GM10248 (cell line): ENCODE data around the gene ZKSCAN1.

Experiments used
- CTCF ChIA-PET: fragments of 300-600 bp; sonication (Branson Sonifier 250); formaldehyde crosslinking; extraction: SDS; loops from one replicate; lab custom pipeline; 2021; ENCODE audit warnings: antibody characterized with exemption; lab: Yijun Ruan, JAX
- POLR2A ChIA-PET: fragments of 350-650 bp; sonication (Branson Sonifier 250); formaldehyde crosslinking; extraction: SDS; loops from one replicate; lab custom pipeline; 2020; ENCODE audit warnings: antibody characterized with exemption; lab: Yijun Ruan, JAX
- DNase-seq: peaks from one replicate; pipeline ENCODE4 v3.0.0; 2012; ENCODE audit errors: extremely low spot score
- TF ChIP-seq, protein P1 (sequence below): IDR thresholded peaks from 2 replicates; pipeline ENCODE4 v1.5.1; 2012; ENCODE audit warnings: mild to moderate bottlenecking, low read depth; ENCODE audit errors: extremely low read depth, missing control alignments, control extremely low read depth

The ZKSCAN1 gene

DNA sequence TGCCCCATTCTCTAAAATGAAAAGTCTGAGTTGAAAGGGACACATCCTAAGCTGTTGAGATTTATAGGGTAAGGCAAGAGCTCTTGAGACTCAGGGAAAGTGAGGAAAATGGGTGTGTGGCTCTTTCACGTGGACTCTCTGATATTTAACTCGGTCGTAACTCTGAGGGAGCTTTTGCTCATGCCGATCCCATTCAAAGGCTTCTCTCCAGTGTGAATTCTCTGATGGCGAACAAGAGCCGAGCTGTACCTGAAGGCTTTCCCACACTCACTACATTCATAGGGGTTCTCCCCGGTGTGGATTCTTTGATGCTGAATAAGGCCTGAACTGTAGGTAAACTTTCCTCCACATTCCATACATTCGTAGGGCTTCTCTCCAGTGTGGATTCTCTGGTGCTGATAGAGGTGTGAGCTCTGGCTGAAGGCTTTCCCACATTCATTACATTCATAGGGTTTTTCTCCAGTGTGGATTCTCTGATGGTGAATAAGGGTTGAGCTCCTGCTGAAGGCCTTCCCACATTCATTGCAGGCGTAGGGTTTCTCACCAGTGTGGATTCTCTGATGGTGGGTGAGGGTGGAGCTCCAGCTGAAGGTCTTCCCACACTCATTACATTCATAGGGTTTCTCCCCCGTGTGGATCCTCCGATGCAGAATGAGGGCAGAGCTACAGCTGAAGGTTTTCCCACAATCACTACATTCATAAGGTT is 55.8 kb downstream of the ZKSCAN1 start:
- TF ChIP-seq, protein P1, sequence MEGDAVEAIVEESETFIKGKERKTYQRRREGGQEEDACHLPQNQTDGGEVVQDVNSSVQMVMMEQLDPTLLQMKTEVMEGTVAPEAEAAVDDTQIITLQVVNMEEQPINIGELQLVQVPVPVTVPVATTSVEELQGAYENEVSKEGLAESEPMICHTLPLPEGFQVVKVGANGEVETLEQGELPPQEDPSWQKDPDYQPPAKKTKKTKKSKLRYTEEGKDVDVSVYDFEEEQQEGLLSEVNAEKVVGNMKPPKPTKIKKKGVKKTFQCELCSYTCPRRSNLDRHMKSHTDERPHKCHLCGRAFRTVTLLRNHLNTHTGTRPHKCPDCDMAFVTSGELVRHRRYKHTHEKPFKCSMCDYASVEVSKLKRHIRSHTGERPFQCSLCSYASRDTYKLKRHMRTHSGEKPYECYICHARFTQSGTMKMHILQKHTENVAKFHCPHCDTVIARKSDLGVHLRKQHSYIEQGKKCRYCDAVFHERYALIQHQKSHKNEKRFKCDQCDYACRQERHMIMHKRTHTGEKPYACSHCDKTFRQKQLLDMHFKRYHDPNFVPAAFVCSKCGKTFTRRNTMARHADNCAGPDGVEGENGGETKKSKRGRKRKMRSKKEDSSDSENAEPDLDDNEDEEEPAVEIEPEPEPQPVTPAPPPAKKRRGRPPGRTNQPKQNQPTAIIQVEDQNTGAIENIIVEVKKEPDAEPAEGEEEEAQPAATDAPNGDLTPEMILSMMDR, result no peak
- no peak for DNase-seq
- CTCF ChIA-PET, result interaction anchor here (0.9 to 2.4 kb wide), 11 partner anchors 8 to 67 kb away, joined by 3 to 10 read pairs (median 4); partner anchors contain the start of gene ZSCAN21
- POLR2A ChIA-PET, result no interaction called here

DNA sequence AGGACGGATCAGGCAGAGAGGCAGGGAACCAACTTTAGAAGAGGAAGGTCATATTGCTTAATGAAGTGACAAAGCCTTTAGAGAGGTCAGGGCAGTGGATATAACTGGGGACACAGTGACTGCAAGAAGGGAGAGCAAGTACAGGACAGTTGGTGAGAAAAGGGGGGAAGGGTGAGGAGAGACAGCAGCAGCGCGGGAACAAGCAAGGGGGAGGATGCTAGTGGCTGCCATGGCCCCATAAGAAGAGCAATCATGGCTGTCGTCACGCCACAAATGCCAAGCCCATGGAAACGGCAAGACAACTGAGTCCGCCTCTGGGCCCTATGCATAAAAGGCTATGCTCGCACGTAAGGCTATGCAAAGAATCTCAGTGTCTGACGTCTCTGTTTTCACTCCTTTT is 57.1 kb downstream of the ZKSCAN1 start:
- TF ChIP-seq, protein P1, result no peak
- CTCF ChIA-PET, result interaction anchor here (1.7 to 2.0 kb wide), 2 partner anchors 9 to 13 kb away, joined by 5 read pairs; no protein-coding TSS in a partner anchor
- no peak for DNase-seq
- POLR2A ChIA-PET, result no interaction called here

DNA sequence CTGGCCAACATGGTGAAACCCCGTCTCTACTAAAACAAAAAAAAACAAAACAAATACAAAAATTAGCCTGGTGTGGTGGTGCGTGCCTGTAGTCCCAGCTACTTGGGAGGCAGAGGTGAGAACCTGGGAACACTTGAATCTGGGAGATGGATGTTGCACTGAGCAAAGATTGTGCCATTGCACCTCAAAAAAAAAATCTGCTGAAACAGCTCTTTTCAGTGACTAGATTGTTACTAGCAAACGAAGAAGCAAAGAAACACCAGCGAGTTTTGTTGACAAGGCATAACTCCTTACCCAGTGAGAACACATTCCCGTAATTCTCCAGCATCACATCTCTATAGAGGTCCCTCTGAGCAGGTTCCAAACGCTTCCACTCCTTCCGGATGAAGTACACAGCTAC is 59.4 kb downstream of the ZKSCAN1 start:
- CTCF ChIA-PET, result interaction anchor here (0.8 to 1.8 kb wide), 7 partner anchors 9 to 95 kb away, joined by 3 to 5 read pairs (median 3); partner anchors contain the start of gene ZSCAN21
- TF ChIP-seq, protein P1, result no peak
- no peak for DNase-seq
- POLR2A ChIA-PET, result interaction anchor here (0.6 to 0.7 kb wide), 2 partner anchors 49 to 73 kb away, joined by 7 to 10 read pairs; no protein-coding TSS in a partner anchor

DNA sequence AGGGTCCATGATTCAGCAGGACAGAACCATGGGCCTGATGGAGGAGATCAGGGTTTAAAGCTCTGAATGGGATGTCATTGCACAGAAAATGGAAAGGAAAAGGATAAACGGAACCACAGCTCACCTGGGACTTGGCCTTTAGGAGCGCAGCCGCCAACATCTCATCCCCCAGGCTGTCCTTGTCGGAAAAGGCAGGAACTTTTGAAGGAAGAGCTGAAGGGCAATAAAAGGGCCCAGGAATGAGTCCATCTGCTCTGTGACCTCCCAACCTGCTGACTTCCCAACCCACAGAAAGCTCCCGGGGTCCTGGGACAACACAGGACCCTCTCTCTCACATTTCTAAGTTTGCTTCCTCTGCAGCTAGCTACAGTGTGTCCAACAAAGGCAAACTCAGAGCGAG is 60.0 kb downstream of the ZKSCAN1 start:
- ChIA-PET POLR2A (interaction anchor here (0.7 kb wide), 2 partner anchors 20 to 49 kb away, joined by 5 to 7 read pairs; no protein-coding TSS in a partner anchor), CTCF (interaction anchor here (0.8 to 1.8 kb wide), 8 partner anchors 10 to 96 kb away, joined by 3 to 5 read pairs (median 4); partner anchors contain the start of gene ZSCAN21)
- TF ChIP-seq, protein P1, result no peak
- no peak for DNase-seq

DNA sequence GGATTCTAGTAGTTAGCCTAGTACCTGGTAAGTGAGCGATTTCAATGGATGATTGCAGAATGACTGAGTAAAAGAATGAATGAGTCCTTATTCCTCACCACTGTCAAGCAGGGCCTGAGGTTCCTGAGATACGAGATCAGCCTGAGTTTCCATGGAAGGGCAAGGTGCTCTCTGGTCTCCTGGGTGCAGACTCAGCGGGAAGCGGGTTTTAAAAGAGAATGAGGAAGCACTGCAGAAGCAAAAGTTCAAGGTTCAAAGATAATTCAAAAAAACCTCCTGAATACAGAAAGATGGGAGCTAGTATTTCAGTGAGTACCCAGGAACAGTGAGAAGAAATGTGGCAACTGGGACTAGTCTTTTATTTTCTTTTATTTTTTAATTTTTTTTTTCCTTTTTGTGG is 61.8 kb downstream of the ZKSCAN1 start:
- POLR2A ChIA-PET, result no interaction called here
- CTCF ChIA-PET, result no interaction called here
- DNase-seq, result no peak
- TF ChIP-seq, protein P1, result no peak

DNA sequence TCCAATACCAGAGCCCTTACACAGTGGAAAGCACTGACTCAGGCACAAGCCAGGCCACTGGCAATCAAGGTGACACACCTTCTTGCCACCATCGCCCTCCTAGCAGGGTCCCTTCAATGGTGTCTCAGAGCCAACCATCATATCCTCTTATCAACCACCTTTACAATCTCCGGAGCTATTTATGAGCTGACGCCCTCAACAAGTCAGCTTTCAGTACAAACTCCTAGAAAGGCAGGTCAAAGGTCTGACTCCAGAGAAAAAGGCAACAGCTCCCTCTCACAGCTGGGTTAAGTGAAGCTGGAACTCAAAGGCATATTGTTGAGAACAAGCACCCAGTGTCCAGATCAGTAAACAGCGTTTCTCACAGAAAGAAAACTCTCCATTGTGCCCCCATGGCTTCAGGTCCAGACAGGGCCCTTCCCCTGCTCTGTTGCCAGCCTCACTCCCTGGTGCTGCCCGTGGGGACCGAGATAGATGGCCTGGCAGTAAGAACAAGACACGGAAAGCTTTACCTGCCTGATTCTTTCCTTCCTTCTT is 63.7 kb downstream of the ZKSCAN1 start:
- TF ChIP-seq, protein P1, result no peak
- POLR2A ChIA-PET, result interaction anchor here (0.6 to 1.1 kb wide), 3 partner anchors 15 to 559 kb away, joined by 3 to 4 read pairs (median 3); partner anchors contain the start of gene ZSCAN21
- no peak for DNase-seq
- CTCF ChIA-PET, result no interaction called here
